GM13976 (cell line): ENCODE data around the gene SLC50A1.

Experiments used
- DNase-seq: peaks from one replicate; pipeline ENCODE4 v3.0.0; 2012; ENCODE audit warnings: low spot score
- CTCF ChIP-seq: IDR thresholded peaks from 2 replicates; pipeline ENCODE4 v1.5.1; 2012; ENCODE audit warnings: borderline replicate concordance, mild to moderate bottlenecking; ENCODE audit not compliant: insufficient read depth; ENCODE audit errors: extremely low read depth, missing control alignments, control extremely low read depth
- in situ Hi-C: fragments of 300-500 bp; cut with MboI; formaldehyde crosslinking; loops from one replicate; pipeline ENCODE4 v1.12.0; 2022; ENCODE audit warnings: low sequenced_read_pairs, mixed read lengths, inconsistent platforms; ENCODE audit not compliant: unreplicated experiment

The SLC50A1 gene

GRCh38 chr1:155092641-155093040 is 43.0 kb upstream of the SLC50A1 start:
- no peak for DNase-seq
- in situ Hi-C loops: loop anchor here (5.0 kb wide), 1 partner anchor 75 kb away; no protein-coding TSS in a partner anchor
- TF ChIP-seq CTCF: no peak

- DNase-seq: no peak
- no peak for TF ChIP-seq CTCF
- in situ Hi-C loops: loop anchor here (5.0 kb wide), 1 partner anchor 73 kb away; no protein-coding TSS in a partner anchor
Observed at GRCh38 chr1:155093911-155094621, 41.6 kb upstream of the SLC50A1 start.

GRCh38 chr1:155094622-155094948 is 41.1 kb upstream of the SLC50A1 start:
- no peak for TF ChIP-seq CTCF
- no peak for DNase-seq
- in situ Hi-C loops: loop anchor here (5.0 kb wide), 1 partner anchor 73 kb away; no protein-coding TSS in a partner anchor

DNA sequence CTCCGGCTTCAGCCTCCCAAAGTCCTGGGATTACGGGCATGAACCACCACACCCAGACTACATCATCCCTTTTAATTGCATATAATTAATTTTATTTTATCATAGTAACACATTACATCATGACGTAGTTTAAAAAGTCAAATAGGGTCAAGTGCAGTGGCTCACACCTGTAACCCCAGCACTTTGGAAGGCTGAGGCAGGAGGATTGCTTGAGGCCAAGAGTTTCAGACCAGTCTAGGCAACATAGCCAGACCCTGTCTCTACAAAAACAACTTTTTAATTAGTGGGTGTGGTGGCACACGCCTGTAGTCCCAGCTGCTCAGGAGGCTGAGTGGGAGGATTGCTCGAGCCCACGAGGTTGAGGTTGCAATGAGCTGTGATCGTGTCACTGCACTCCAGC is 36.3 kb upstream of the SLC50A1 start:
- in situ Hi-C loops: no loop called here
- DNase-seq: no peak
- TF ChIP-seq CTCF: no peak

GRCh38 chr1:155103325-155103724 is 32.3 kb upstream of the SLC50A1 start:
- in situ Hi-C loops: no loop called here
- no peak for DNase-seq
- no peak for TF ChIP-seq CTCF

DNA sequence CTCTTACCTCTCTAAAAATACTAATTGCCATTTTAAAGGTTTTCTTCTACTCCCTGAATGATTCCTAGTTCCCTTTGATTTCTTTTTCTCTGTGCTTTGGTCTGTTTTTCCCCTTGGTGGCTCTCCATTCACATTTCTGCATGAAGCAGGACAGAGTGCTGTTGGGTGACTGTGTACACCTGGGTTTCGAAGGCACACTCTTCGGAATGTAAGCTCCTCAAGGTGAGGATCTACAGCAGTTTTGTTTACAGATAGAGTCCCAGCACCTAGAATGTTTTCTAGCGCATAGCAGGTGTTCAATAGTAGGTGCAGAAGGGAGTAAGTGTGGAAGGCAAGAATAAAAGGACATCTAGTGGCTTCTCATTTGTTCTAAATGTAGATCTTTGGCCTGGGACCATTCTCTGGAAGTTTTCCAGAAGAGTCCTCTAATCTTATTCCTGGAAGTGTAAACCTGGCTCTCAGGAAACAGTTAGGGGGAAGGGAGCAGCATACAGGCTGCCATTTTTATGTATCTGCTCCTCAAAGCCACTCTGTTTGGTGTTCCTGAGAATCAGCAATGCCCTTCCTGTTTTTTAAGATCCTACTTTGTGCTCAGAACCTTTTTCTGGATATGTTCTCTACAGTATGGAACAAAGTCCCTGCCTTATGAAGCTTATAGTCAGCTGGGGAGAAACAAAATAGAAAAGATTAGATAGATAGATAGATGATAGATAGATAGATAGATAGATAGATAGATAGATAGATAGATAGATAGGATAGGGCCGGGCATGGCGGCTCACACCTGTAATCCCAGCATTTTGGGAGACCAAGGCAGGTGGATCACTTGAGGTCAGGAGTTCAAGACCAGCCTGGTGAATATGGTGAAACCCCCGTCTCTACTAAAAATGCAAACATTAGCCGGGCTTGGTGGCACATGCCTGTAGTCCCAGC is 30.8 kb upstream of the SLC50A1 start:
- DNase-seq: no peak
- in situ Hi-C loops: no loop called here
- no peak for TF ChIP-seq CTCF
